GM04503 (cell line): ENCODE measurements around the gene BARHL1.

Experiments used
- DNase-seq: peaks from one replicate; pipeline ENCODE4 v3.0.0-alpha.2; 2012; ENCODE audit warnings: low read depth

BARHL1 gene

DNA sequence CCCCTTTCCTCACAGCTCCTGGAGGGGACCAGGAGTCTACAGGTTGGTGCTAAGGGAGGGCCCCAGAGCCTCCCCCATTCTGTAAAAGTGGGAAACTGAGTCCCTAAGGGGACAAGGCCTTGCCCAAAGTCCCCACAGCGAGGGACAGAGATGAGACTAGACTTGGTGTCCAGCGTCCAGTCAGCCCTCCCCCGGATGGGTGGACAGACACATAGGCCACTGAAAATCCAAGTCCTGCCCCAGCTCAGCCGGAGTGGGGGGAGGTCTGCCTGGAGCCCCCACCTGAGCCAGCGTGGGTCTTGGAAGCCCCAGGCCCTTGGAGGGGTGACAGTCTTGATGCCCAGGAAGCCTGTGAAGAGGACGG, 5.2 kb downstream of the BARHL1 start:
- DNase-seq: no peak

DNA sequence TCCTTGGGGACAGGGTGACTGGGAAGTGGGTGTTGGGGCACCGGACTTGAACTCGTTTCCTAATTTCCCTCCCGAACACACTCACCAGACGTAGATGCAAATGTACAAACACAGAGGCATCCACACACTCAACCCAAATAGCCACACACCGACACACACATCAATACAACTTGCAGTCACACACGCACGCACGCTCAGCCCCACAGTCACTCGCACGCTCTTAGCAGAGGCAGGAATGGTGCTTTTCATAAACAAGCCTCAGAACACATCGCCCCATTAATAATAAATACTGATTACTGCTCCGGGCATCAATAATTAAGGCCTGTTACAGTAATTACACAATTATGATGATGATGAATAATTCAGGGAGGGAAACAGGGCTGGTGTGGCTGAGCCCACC, 5.7 kb downstream of the BARHL1 start:
- DNase-seq: no peak

DNA sequence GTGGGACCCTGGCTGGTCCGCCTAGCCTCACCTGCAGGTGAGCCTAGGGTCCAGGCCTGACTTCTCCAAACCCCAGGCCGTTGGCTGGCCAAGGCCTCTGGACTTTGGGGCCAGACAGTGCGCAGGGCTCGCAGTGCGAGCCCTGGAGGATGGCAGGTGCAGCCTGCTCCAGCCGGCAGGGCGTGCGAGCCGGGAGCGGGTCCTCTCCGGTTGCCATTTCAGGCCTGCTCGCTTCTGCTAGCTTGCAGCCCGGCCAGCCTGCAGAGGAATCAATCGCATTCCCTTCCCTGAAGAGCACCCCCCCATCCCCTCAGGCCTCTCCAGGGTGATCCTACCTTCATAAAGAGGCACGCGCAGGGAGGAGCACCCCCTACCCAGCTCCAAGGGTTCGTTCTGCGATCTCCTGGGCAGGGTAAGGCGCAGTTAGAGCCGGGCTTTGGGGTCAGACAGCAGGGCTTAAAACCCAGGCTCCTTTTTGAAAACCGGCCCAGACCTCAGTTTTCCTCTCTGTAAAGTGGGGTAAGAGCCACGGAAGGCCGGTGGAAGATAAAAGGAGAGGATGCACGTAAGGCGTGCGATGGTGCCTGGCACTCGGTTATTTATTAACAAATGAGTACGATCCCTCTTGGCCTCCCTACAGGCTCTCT, 6.2 kb downstream of the BARHL1 start:
- no peak for DNase-seq

DNA sequence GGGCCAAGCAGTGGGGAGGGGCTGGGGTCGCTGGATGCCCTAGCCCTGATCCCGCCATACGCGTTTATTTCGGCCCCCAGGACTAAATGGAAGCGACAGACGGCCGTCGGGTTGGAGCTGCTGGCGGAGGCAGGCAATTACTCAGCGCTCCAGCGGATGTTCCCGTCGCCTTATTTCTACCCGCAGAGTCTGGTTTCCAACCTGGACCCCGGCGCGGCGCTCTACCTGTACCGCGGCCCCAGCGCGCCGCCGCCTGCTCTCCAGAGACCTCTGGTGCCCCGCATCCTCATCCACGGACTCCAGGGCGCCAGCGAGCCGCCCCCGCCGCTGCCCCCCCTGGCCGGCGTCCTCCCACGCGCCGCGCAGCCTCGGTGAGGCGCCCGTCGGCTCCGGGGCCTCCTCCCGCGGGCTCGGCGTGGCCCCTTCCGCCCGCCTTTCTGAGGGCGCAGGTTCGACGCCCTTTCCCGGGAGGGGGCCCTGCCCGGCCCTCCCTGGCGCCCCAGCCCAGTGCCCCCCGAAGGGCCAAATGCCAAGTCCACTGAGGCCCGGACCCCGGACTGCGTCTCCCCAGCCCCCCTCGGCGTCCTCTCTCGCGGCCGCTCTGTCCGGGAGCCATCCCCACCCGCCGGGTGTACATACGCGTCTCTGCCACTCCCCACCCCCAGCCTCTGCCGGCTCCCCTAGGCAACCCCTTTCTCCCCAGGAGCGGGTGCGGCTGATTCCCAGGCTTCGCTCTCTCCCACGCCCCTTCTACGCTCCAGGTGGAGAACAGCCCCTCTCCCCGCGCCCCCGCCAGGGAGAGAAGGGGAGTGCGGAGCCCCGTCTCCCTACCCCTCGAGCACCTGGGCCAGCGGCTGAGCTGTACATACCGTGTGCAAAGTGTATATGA, 7.0 kb downstream of the BARHL1 start:
- DNase-seq: no peak

DNA sequence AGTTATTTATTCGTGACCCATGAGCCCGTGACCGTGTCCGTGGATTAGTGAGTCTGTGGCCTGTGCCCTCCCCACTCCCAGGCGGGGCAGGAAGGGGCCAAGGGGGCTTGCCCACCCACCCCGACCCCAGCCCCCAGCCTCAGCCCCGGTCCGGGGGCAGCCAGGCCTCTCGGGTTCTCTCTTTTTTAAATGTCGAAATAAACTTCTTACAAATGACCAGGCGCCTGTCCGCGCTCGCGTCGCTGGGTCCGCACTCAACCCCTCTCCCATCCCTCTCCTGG, 7.6 kb downstream of the BARHL1 start:
- no peak for DNase-seq

DNA sequence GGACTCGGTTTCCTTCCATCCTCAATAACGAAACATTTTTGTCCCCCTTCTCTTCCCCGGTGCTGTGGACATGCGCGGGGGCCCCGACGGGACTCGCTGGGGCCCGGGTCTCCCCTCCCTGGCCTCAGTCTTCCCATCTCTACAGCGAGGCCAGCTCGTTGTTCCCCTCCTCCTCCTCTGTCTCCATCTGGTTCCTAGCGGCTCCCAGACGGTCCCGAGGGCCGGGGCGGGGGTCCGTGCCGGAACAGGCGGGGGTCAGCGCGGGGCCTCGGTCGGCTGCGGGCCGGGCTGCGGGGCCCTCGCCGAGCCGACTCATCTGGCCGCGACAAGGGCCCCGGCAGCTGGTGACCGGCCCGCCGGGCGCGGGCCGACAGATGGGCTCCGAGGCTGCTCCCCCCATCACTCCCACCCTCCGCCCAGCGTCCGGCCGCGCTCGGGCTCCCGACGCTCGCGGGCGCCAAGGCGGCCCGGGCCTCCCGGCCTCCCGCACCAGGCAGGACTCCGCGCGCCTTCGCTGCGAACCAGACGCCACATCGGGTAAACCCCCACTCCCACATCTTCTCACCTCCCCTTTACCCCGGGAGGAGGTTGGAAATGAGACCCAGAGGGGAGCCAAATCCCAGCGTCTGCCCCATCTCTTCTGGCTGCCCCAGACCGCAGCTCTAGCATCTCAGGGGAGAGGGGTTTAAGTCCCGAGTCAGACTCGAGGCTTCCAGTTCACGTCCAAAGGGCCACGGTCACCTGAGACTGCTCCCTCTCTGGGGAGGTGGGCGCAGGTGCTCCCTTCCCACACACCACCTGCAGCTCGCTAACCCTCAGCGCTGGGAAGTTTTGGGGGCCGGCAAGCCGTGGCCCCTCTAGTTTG, 8.1 kb downstream of the BARHL1 start:
- DNase-seq: no peak

DNA sequence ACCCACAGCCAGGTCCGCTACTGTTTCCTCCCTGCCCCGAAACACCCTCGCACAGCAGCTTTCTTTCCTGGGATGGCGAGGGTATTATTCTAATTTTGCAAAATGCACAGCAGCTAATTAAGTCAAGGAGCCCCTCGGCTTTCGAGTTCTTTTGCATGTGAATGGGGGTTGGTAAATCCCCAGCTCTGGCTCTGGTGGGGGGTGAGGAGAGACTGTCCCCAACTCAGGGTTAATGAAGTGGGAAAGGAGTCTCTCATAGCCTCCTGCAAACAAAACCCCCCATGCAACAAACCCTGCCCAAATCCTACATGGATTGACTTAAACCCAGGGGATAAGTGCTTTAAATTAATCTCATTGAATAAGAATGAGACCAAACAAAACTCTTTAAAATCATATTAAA, 8.8 kb downstream of the BARHL1 start:
- DNase-seq: no peak

DNA sequence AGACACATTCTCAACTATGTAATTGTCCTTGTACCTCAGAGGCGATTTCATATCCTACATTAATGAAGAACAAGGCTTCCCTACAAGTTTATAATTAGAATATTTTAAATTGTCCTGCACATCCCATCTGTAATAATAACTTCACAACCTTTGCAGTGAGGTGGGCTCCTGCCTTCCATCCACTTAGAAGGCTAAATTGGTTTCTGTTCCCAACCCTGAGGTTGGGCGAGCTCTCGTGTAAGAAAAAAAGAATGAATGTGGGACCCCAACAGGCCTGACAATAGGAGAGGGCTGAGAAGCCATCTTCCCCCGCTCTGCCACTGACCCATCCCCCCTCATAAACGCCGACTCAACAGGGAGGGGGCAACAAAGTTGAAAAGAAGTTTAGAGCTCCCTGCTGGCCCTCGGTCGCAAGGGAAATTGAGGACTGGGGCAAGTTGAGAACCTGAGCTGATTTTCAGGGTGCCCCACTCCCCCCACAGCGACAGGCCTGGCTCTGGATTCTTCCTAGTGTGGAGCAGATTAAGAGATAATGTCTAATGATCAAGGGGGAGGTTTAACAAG, 9.4 kb downstream of the BARHL1 start:
- DNase-seq: no peak

DNA sequence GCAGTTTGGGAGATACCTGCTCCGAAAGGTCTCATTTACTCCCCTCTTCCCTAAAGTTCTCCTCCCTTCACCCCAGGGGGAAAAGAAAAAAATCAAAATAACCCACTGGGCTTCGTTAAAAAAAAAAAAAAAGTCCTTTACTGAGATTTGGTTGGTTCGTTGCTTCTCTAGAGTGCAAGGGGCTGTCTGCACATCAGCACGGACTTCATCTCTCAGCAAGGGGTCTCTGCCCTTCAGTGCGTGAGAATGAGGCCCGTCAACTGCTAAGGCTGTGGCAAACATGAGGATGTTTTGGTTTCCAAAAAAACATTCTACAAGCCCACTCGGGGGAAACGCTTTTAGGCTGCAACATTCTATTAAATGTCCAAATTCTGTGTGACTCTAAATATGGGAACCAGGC, 10.0 kb downstream of the BARHL1 start:
- DNase-seq: no peak

DNA sequence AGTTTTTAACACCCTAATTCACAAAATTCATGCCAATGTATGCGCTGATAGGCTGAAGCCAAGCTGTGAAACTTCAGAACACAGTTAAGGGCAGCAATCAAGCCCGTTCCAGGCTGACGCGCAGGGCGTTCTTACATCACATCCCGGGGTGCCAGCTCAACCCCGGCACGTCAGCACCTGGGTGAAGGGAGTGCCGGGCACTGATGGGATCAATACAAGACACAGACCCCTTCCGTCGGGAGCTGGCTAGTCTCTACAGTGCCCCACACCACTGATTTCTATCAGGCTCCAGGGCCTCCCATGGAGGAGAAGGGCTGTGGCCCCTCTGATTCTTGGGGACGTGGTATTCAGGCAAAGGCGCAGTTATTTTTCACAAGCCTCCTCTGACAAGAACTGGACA, 12.0 kb downstream of the BARHL1 start:
- no peak for DNase-seq

DNA sequence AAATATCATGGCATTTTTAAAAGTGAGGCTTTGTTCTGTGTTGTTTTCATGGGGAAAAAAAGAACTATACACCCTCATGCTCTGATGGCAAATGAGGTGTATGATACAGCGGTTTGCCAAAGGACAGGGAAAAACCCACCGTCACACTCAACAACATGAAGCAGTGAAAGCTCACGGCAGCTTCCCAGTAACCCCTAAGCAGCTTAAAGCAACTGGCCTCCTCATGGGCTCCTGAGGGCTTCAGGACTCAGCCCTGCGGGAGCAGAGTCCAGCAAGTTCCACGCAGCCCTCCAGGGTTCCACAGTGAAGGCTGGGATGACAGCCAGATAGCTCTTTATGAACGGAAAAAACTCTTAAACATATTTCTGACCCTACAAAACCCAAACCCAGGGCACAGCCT, 12.9 kb downstream of the BARHL1 start:
- no peak for DNase-seq

DNA sequence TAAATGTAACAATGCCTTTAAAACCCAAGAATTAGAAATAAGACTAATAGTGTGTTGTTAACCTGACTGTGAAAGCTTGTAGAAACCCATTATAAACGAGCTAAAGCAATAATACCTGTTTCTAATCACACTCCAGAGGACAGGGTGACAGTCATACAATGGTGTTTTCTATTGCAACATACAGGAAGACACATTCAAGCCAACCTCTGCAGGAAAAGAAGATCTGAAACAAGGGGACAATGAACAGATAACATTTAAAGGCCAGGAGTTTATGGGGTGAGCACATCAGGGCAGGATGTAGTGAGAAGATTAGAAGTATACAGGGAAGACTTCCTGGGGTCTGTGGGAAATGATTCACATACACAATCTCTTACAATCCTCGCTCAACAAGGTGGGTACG, 13.8 kb downstream of the BARHL1 start:
- DNase-seq: no peak

DNA sequence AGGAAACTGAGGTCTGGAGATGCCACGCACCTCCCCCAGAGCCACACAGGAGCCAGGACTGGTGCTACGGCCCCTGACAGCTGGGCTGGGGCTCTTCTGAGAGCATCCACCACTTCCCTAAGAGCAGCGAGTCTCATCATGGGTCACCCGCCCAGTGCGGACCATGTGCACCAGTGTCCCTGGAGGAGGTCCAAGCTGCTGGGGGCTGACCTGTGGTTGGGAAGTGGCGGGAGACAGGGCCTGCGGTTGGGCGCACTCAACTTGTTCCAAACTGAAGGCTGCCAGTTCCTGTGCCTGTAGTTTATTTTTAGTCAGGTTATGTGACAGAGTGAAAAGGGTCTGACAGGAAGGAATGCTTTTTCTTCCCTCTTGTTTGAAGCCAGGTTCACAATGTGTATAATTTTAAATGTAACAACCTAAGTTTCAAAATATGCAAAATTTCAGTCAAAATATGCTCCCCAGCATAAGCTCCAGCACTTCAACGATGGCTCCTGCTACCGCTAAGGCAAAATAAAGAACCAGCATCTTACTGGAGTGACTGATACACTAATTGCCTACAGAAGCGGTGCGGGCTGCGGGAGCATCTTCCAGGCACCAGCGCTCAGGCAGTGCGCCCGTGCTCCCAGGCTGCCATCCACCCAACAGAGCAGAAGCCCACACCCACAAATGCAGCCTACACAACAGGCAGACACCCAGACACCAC, 14.8 kb downstream of the BARHL1 start:
- no peak for DNase-seq

DNA sequence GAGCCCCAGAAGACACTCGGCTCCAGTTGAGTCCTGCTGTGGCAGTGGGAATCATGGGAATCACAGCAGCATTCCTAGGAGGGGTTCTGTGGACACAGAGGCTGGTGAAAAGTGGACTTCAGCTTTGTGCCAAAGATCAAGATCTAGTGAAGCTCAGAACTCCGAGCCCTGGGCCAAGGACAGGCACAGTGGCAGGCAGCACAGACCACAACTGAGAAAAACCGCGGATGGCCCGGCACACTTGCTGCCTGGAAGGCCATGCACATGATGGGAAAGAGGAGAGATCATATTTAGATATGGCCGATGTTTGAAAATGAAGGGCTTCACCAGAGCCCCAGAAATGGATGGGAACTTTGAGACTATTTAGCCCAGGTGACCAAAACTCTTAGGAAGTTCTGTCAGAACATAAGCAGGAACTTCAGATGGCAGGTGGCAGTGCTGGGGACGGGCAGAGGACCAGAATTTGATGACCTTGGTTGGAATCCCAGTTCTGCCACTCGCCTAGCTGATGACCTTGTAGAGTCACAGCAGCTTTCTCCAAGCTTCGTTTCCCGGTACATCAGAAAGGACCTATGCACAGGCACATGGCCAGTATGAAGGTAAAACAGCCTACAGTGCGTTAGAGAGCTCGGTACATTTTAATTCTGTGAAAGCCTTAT, 18.0 kb downstream of the BARHL1 start:
- DNase-seq: no peak

DNA sequence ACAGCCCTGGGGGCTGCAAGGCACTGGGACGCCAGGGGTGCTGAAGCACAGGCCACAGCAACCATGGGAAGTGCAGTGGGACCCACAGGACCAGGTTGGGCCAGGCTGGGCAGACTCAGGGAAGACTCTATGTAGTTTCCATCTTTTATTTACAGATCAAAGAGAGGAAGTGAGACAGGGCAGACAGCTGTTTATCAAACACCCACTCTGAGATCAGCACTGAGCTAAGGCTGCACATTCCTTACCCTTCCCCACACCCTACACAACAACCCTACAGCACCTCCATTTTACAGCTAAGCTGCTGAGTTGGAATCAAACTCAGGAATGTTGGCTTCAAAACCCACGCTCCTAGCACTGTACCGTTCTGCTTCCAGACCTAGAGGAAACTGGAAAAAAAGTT, 19.8 kb downstream of the BARHL1 start:
- DNase-seq: no peak

DNA sequence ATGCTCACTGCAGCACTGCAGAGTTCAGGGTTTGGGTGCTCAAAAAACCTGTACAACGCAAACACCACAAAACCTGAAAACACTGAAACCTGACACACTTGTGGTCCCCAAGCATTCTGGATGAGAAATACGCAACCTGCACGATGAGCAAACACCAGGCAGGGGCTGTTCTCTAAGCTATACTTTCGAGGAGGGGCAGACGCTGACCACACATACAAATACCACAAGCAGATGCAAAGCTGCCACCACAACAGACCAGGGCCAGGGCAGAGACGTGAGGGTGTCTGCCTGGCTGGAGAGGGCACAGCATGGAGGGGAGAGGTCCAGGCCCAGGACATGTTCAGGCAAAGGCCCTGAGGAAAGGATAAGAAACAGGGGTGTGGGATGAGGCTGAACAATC, 23.0 kb downstream of the BARHL1 start:
- no peak for DNase-seq

DNA sequence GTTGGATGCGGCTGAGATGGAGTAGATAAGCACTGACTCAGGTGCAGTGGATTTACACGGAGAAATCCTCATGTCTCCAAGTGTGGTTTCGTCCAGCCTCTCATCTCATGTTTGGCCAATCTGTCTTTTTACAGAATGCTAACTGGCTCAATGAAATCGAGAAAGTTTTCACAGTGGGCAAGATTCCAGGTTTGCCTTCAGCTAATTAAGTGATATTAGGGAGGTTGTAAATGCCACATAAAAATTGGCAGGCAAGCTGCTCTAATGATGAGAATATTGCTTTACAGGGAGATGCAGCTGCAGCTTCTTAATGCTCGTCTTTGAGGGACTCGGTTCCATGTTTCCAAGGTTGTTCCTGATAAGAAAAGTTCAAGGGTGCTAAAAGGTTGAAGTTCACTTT, 23.7 kb downstream of the BARHL1 start:
- DNase-seq: no peak

DNA sequence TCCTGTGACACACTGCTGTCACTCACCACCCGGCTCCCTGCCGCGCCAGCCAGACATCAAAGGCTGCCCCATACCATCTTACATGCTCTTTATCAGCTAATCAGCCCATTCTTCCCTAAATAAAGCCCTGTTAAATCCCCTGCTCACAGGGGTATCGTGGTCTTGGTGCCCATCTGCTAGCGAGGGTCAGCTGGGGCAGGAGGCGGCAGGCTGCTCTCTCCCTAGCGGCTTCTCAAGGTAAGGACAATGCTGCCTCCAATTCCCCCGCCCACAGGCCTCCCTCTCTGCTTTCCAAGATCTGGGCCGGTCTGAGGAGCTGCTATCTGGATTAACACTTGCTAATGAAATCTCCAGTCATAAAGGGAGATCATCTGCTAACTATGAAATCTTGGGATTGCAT, 26.8 kb downstream of the BARHL1 start:
- DNase-seq: no peak

DNA sequence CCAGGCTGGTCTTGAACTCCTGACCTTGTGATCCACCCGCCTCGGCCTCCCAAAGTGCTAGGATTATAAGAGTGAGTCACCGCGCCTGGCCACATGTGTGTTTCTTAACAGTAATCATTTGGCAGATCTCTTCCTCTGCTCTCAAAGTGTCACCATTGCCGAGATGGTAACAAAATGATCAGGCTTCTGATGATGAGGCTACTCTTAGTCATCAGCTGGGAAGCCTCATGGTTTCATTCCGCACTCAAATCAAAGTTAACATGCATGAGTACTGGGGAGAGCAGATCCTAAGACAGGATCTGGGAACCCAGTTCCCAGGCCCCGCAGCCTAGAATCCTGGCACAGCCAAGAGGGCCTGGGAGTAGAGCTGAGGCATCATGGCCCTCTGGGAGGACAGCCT, 27.4 kb downstream of the BARHL1 start:
- peak; percentile 93 for DNase-seq

DNA sequence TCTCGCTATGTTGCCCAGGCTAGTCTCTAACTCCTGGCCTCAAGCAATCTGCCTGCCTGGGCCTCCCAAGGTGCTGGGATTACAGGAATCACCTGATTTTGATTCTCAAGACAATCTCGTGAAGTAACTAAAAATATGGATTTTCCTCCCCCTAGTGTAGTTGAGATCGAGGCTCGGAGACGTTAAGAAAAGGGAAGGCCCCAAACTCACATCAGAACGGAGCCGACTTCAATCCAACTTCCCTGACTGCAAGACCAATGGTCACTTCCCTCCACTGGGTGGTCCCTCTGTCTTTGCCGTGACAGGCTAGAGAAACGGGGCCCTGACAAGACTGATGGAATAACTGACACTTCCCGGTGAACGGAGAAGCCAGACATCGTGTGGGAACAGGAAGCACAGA, 28.3 kb downstream of the BARHL1 start:
- DNase-seq: no peak

DNA sequence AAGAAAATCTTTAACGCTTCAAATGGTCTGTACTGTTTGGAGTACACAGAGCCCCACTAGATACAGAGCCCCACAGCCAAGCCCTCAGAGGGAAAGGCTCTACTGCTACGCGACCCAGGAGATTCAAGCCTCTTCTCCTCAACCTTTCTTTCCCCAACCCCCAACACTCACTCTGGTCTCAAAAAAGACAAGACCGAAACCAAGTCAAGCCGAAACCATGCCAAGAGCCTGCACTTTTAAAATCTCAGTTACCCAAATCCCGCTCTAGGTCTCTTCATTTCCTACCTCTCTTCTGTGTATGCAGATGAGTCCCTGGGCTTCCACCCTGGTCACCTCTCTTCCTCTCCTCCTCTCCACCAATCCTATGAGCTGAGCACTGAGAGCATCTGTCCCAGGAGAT, 31.9 kb downstream of the BARHL1 start:
- no peak for DNase-seq

DNA sequence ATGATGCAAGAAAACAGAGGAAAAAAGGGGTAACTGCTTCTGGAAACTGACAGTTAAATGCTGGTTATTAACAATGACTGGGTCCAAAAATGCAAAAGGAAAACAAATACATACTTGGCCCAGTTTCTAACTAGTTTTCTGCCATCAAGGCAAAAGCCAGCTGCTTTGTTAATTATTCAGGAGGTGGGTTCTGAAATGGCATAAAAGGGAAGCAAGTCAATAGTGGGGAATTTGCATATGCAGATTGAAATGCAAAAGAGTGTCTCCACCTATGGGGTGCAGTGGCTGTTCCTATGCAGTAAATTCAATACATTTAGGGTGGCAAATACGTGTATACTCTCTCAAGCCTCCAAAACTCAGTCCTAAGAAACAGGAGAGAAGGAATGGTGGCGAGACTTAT, 33.4 kb downstream of the BARHL1 start:
- no peak for DNase-seq
